Astrocyte (in vitro differentiated cells and primary cell): ENCODE measurements around the gene MT1G. TPM values are rescaled to one million over a fixed set of nuclear protein-coding genes. Genes with fewer than 3 reads are reported as not detected.
A peak's percentile ranks its signal among the peaks of the same experiment; 100 is the strongest.

Experiments used
- DNase-seq: peaks from one replicate; pipeline ENCODE4 v3.0.0-alpha.2; 2010; ENCODE audit warnings: low read depth
- FAIRE-seq: peaks from 2 replicates; lab custom pipeline; 2011; peaks lifted over from hg19 to GRCh38; lab: Jason Lieb, UNC
- H2AFZ ChIP-seq: 2 replicates; pipeline ENCODE4 v1.6.0; 2012; ENCODE audit warnings: low read depth, low read length, inconsistent platforms
- H3K27ac ChIP-seq: 2 replicates; pipeline ENCODE4 v1.5.1; 2011; ENCODE audit warnings: low read depth, low read length, inconsistent platforms
- H3K27me3 ChIP-seq: 2 replicates; pipeline ENCODE4 v1.6.0; 2011; ENCODE audit warnings: low read length, inconsistent platforms; ENCODE audit not compliant: insufficient read depth
- H3K36me3 ChIP-seq: 2 replicates; pipeline ENCODE4 v1.5.1; 2011; ENCODE audit warnings: low read length, inconsistent platforms; ENCODE audit not compliant: insufficient read depth
- H3K4me1 ChIP-seq: 2 replicates; pipeline ENCODE4 v1.5.1; 2011; ENCODE audit warnings: low read length, inconsistent platforms; ENCODE audit not compliant: insufficient read depth
- H3K4me2 ChIP-seq: 2 replicates; pipeline ENCODE4 v1.6.0; 2012; ENCODE audit warnings: low read length, inconsistent platforms
- H3K4me3 ChIP-seq: 2 replicates; pipeline ENCODE4 v1.5.1; 2011; ENCODE audit warnings: low read depth, mild to moderate bottlenecking, low read length, inconsistent platforms; ENCODE audit not compliant: insufficient read depth
- H3K79me2 ChIP-seq: 2 replicates; pipeline ENCODE4 v1.6.0; 2012; ENCODE audit warnings: mild to moderate bottlenecking, low read length, inconsistent platforms; ENCODE audit not compliant: insufficient read depth
- H3K9ac ChIP-seq: 2 replicates; pipeline ENCODE4 v1.6.0; 2012; ENCODE audit warnings: mild to moderate bottlenecking, low read length, inconsistent platforms
- H3K9me3 ChIP-seq: 2 replicates; pipeline ENCODE4 v1.5.1; 2012; ENCODE audit warnings: low read depth, mild to moderate bottlenecking, low read length, inconsistent platforms; ENCODE audit not compliant: insufficient read depth
- H4K20me1 ChIP-seq: 2 replicates; pipeline ENCODE4 v1.6.0; 2012; ENCODE audit warnings: low read length, inconsistent platforms; ENCODE audit not compliant: insufficient read depth
- H3K27ac Mint-ChIP-seq: one replicate; pipeline ENCODE4 v1.8.0; 2021; ENCODE audit warnings: mild to moderate bottlenecking, mixed read lengths; ENCODE audit not compliant: unreplicated experiment
- H3K27me3 Mint-ChIP-seq: one replicate; pipeline ENCODE4 v1.8.0; 2021; ENCODE audit warnings: low read depth, mixed read lengths; ENCODE audit not compliant: unreplicated experiment
- H3K36me3 Mint-ChIP-seq: one replicate; pipeline ENCODE4 v1.8.0; 2021; ENCODE audit warnings: low read depth, mixed read lengths; ENCODE audit not compliant: unreplicated experiment
- H3K4me1 Mint-ChIP-seq: one replicate; pipeline ENCODE4 v1.8.0; 2021; ENCODE audit warnings: low read depth, mixed read lengths; ENCODE audit not compliant: unreplicated experiment
- H3K4me3 Mint-ChIP-seq: one replicate; pipeline ENCODE4 v1.8.0; 2021; ENCODE audit warnings: mild to moderate bottlenecking, moderate library complexity, mixed read lengths; ENCODE audit not compliant: unreplicated experiment
- H3K9me3 Mint-ChIP-seq: one replicate; pipeline ENCODE4 v1.8.0; 2021; ENCODE audit warnings: mild to moderate bottlenecking, mixed read lengths; ENCODE audit not compliant: unreplicated experiment
- EZH2 ChIP-seq: IDR thresholded peaks from 2 replicates; pipeline ENCODE4 v1.6.1; 2012; ENCODE audit warnings: mild to moderate bottlenecking, low read length, inconsistent platforms; ENCODE audit not compliant: insufficient read depth
- total RNA-seq: library from RNA; stranded (reverse); gene quantifications from 2 replicates; pipeline ENCODE4 v1.2.1, GENCODE V29; 2021
- TF ChIP-seq, protein P1 (sequence below): IDR thresholded peaks from 2 replicates; pipeline ENCODE4 v1.5.1; 2011; ENCODE audit warnings: low read depth, mild to moderate bottlenecking, inconsistent platforms, low read length, moderate library complexity; ENCODE audit not compliant: insufficient read depth

MT1G gene
- total RNA-seq, 1 donor from 2014 or later: not detected

DNA sequence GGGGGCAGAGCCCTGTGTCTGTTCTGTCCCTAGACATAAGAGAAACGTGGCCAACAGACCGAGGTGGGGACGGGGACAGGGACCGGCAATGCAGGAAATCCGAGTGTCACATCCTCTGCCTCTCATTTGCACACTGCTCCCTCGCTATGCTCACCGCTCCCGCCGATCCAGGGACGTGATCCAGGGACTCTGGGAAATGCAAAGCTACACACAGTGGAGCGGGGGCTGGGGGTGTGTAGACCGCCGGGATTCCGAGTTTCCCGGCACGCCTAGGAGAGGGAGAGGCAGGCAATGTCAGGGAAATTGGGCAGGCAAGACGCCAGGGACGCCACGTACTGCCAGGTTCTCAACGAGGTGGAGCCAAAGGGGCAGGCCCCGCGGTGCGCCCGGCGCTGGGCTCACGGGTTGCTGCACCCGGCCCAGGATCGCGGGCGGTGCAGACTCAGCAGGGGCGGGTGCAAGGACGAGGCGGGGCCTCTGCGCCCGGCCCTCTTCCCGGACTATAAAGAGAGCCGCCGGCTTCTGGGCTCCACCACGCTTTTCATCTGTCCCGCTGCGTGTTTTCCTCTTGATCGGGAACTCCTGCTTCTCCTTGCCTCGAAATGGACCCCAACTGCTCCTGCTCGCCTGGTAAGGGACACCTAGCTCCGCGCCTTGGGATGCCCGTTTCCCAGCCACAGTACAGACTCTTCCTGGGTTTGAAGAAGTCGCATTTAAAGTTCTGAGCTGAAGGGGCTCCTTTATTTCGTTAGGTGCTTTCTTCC is 14.3 kb upstream of the MT1G start, which contains the start of gene MT1X:
TSS of gene MT1X (plus strand) at position 532 of the 764 bp plus-strand sequence. CDS start at position 603, 71 bp downstream.
- no peak for FAIRE-seq
- Mint-ChIP-seq H3K27ac (peak within 1 kb of the TSS; percentile 63), H3K4me3 (peak within 1 kb of the TSS; percentile 86), H3K9me3 (peaks cover 10% of the 10 kb centered on the region), H3K27me3 (peaks cover 54% of the 10 kb centered on the region), H3K36me3 (peaks cover 3% of the 10 kb centered on the region), H3K4me1 (peaks cover 3% of the 10 kb centered on the region)
- H3K27me3 ChIP-seq: peaks cover 5% of the 10 kb centered on the region
- no peak for TF ChIP-seq EZH2
- TF ChIP-seq, protein P1, sequence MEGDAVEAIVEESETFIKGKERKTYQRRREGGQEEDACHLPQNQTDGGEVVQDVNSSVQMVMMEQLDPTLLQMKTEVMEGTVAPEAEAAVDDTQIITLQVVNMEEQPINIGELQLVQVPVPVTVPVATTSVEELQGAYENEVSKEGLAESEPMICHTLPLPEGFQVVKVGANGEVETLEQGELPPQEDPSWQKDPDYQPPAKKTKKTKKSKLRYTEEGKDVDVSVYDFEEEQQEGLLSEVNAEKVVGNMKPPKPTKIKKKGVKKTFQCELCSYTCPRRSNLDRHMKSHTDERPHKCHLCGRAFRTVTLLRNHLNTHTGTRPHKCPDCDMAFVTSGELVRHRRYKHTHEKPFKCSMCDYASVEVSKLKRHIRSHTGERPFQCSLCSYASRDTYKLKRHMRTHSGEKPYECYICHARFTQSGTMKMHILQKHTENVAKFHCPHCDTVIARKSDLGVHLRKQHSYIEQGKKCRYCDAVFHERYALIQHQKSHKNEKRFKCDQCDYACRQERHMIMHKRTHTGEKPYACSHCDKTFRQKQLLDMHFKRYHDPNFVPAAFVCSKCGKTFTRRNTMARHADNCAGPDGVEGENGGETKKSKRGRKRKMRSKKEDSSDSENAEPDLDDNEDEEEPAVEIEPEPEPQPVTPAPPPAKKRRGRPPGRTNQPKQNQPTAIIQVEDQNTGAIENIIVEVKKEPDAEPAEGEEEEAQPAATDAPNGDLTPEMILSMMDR: no peak
- peak; percentile 76 for DNase-seq
- peaks cover 14% of the 10 kb centered on the region for H3K4me1 ChIP-seq
- no peaks in the 10 kb centered on the region for H3K79me2 ChIP-seq
- H4K20me1 ChIP-seq: no peaks in the 10 kb centered on the region
- peak within 1 kb of the TSS; percentile 86 for H3K9ac ChIP-seq
- H2AFZ ChIP-seq: peak within 1 kb of the TSS; percentile 94
- peak within 1 kb of the TSS; percentile 95 for H3K4me2 ChIP-seq
- peak within 1 kb of the TSS; percentile 40 for H3K27ac ChIP-seq
- H3K4me3 ChIP-seq: peak within 1 kb of the TSS; percentile 80
- no peaks in the 10 kb centered on the region for H3K36me3 ChIP-seq
- peaks cover 3% of the 10 kb centered on the region for H3K9me3 ChIP-seq

DNA sequence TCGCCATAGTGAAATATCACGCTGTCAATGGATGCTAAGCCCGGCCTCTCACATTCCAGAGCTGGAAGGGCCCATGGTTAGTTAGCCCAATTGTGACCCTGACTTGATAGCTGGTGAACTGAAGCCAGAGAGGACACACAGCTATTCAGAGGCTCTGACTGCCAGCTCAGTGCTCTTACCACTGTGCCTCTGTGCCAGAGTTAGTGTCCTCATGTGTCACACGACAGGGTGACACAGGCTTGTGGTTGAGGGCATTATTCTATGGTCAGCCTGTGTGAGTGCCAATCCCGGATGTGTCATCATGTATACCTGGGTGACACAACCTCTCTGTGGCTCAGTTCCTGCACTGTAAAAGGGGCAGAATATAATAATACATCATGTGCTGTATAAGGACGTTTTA is 12.0 kb upstream of the MT1G start:
- Histone ChIP-seq H4K20me1 (no peaks in the 10 kb centered on the region), H3K36me3 (no peaks in the 10 kb centered on the region), H3K4me1 (peaks cover 20% of the 10 kb centered on the region), H3K27me3 (peaks cover 21% of the 10 kb centered on the region), H2AFZ (no peak overlapping the region), H3K9ac (no peak overlapping the region), H3K4me2 (no peak overlapping the region), H3K4me3 (no peak overlapping the region), H3K9me3 (no peaks in the 10 kb centered on the region), H3K79me2 (no peaks in the 10 kb centered on the region), H3K27ac (no peak overlapping the region)
- H3K27ac Mint-ChIP-seq: no peak overlapping the region
- peaks cover 1% of the 10 kb centered on the region for H3K9me3 Mint-ChIP-seq
- no peak for DNase-seq
- peaks cover 3% of the 10 kb centered on the region for H3K4me1 Mint-ChIP-seq
- H3K4me3 Mint-ChIP-seq: no peak overlapping the region
- peaks cover 66% of the 10 kb centered on the region for H3K27me3 Mint-ChIP-seq
- TF ChIP-seq EZH2: no peak
- TF ChIP-seq, protein P1: no peak
- no peak for FAIRE-seq
- no peaks in the 10 kb centered on the region for H3K36me3 Mint-ChIP-seq
